ENCODE measurements around the gene DCAF12. TPM values are rescaled to one million over a fixed set of nuclear protein-coding genes. Genes with fewer than 3 reads are reported as not detected.

The DCAF12 gene
- total RNA-seq, 2 experiments from 2014 or later, result 31.7 to 70.5 TPM

- no peaks in the 10 kb centered on the region for H3K9me3 ChIP-seq (ENCODE audit: low read length)
- ChIA-PET CTCF (ENCODE audit: unreplicated experiment) (no interaction called here), POLR2A (interaction anchor here (1.8 kb wide), 1 partner anchor 27 kb away, joined by 7 read pairs; no protein-coding TSS in a partner anchor)
- intact Hi-C loops (cut with micrococcal nuclease; ENCODE audit: unreplicated experiment), result loop anchor here (2.0 to 10.0 kb wide), 2 partner anchors 76 to 310 kb away; partner anchors contain the start of genes UBAP2 and UBE2R2
- H3K36me3 ChIP-seq (ENCODE audit: insufficient read depth, low read length), result peaks cover 32% of the 10 kb centered on the region
- peaks cover 22% of the 10 kb centered on the region; the same call in 1 of the 2 replicates for H3K79me2 ChIP-seq (ENCODE audit: insufficient read depth, low read depth, low read length)
- H2AFZ ChIP-seq (ENCODE audit: low read length), result no peak overlapping the region
- peak overlapping the region; percentile 85 for H3K4me3 ChIP-seq (ENCODE audit: low read depth, low read length, poor library complexity, severe bottlenecking)
- H3K9me2 ChIP-seq (ENCODE audit: insufficient read depth, low read length), result no peaks in the 10 kb centered on the region
- H3K4me1 ChIP-seq (ENCODE audit: insufficient read depth, low read length, poor library complexity, severe bottlenecking), result peaks cover 43% of the 10 kb centered on the region
- peak overlapping the region; percentile 95 for H3K4me2 ChIP-seq (ENCODE audit: low read length)
- no peak for DNase-seq (ENCODE audit: low spot score)
- H3K27ac ChIP-seq (ENCODE audit: low read depth, low read length, poor library complexity, severe bottlenecking), result peak overlapping the region; percentile 81
- BruUV-seq (replicated peaks), result no TSS peak
- no peak for TF ChIP-seq CTCF (conservative IDR thresholded peaks at IDR 0.05; ENCODE audit: low read length)
- no peak for TF ChIP-seq EZH2phosphoT487 (IDR thresholded peaks at IDR 0.05; ENCODE audit: borderline replicate concordance, low read depth, low read length)
- peaks cover 27% of the 10 kb centered on the region; the same call in 1 of the 2 replicates for H4K20me1 ChIP-seq (ENCODE audit: insufficient read depth, low read length)
Measured at GRCh38 chr9:34124926-34125325, 1.6 kb downstream of the DCAF12 start.

- Histone ChIP-seq H3K27ac (ENCODE audit: low read depth, low read length, poor library complexity, severe bottlenecking) (peak overlapping the region; percentile 81), H4K20me1 (ENCODE audit: insufficient read depth, low read length) (peaks cover 27% of the 10 kb centered on the region; the same call in 1 of the 2 replicates), H3K36me3 (ENCODE audit: insufficient read depth, low read length) (peaks cover 39% of the 10 kb centered on the region), H3K4me3 (ENCODE audit: low read depth, low read length, poor library complexity, severe bottlenecking) (peak overlapping the region; percentile 85), H3K9me3 (ENCODE audit: low read length) (no peaks in the 10 kb centered on the region), H2AFZ (ENCODE audit: low read length) (no peak overlapping the region), H3K9me2 (ENCODE audit: insufficient read depth, low read length) (no peaks in the 10 kb centered on the region), H3K79me2 (ENCODE audit: insufficient read depth, low read depth, low read length) (peaks cover 22% of the 10 kb centered on the region; the same call in 1 of the 2 replicates), H3K4me1 (ENCODE audit: insufficient read depth, low read length, poor library complexity, severe bottlenecking) (peaks cover 43% of the 10 kb centered on the region), H3K4me2 (ENCODE audit: low read length) (peak overlapping the region; percentile 95)
- BruUV-seq (replicated peaks), result TSS peak; percentile 55
- CTCF ChIA-PET (ENCODE audit: unreplicated experiment), result no interaction called here
- no peak for TF ChIP-seq EZH2phosphoT487 (IDR thresholded peaks at IDR 0.05; ENCODE audit: borderline replicate concordance, low read depth, low read length)
- no peak for TF ChIP-seq CTCF (conservative IDR thresholded peaks at IDR 0.05; ENCODE audit: low read length)
- DNase-seq (ENCODE audit: low spot score), result peak; percentile 55
- intact Hi-C loops (cut with micrococcal nuclease; ENCODE audit: unreplicated experiment), result loop anchor here (2.0 to 10.0 kb wide), 2 partner anchors 75 to 309 kb away; partner anchors contain the start of genes UBAP2 and UBE2R2
- POLR2A ChIA-PET, result interaction anchor here (0.7 to 1.8 kb wide), 3 partner anchors 26 to 75 kb away, joined by 3 to 7 read pairs (median 3); no protein-coding TSS in a partner anchor
Measured at GRCh38 chr9:34124099-34124498, 2.4 kb downstream of the DCAF12 start.

- DNase-seq (ENCODE audit: low spot score), result peak; percentile 85
- Histone ChIP-seq H3K4me1 (ENCODE audit: insufficient read depth, low read length, poor library complexity, severe bottlenecking) (peaks cover 43% of the 10 kb centered on the region), H3K79me2 (ENCODE audit: insufficient read depth, low read depth, low read length) (peaks cover 22% of the 10 kb centered on the region; the same call in 1 of the 2 replicates), H3K9me3 (ENCODE audit: low read length) (no peaks in the 10 kb centered on the region), H3K4me3 (ENCODE audit: low read depth, low read length, poor library complexity, severe bottlenecking) (peak overlapping the region; percentile 85), H3K27ac (ENCODE audit: low read depth, low read length, poor library complexity, severe bottlenecking) (peak overlapping the region; percentile 81), H3K4me2 (ENCODE audit: low read length) (peak overlapping the region; percentile 95), H2AFZ (ENCODE audit: low read length) (no peak overlapping the region), H4K20me1 (ENCODE audit: insufficient read depth, low read length) (peaks cover 27% of the 10 kb centered on the region; the same call in 1 of the 2 replicates), H3K36me3 (ENCODE audit: insufficient read depth, low read length) (peaks cover 43% of the 10 kb centered on the region), H3K9me2 (ENCODE audit: insufficient read depth, low read length) (no peaks in the 10 kb centered on the region)
- TF ChIP-seq CTCF (conservative IDR thresholded peaks at IDR 0.05; ENCODE audit: low read length) (no peak), EZH2phosphoT487 (IDR thresholded peaks at IDR 0.05; ENCODE audit: borderline replicate concordance, low read depth, low read length) (no peak)
- ChIA-PET POLR2A (interaction anchor here (0.6 to 1.8 kb wide), 4 partner anchors 19 to 74 kb away, joined by 3 to 9 read pairs (median 5); no protein-coding TSS in a partner anchor), CTCF (ENCODE audit: unreplicated experiment) (no interaction called here)
- no TSS peak for BruUV-seq (replicated peaks)
- intact Hi-C loops (cut with micrococcal nuclease; ENCODE audit: unreplicated experiment), result loop anchor here (1.0 to 10.0 kb wide), 3 partner anchors 25 to 309 kb away; partner anchors contain the start of genes UBAP2 and UBE2R2
Measured at GRCh38 chr9:34123682-34124081, 2.8 kb downstream of the DCAF12 start.
